ENCODE results near the gene MT1A.

DNA sequence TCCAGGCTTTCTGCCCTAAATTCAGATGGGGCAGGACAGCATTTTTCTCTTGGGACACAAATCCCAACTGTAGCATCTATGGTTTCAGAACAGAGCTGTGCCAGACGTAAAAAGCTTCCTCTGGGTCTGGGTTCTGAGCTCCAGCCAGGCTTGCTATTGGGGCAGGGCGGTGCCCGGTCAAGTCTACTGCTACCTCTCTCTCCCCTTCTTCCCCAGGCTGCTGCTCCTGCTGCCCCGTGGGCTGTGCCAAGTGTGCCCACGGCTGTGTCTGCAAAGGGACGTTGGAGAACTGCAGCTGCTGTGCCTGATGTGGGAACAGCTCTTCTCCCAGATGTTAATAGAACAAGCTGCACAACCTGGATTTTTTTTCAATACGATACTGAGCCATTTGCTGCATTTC, 4.9 kb upstream of the MT1A start:
- TF ChIP-seq, protein P1, sequence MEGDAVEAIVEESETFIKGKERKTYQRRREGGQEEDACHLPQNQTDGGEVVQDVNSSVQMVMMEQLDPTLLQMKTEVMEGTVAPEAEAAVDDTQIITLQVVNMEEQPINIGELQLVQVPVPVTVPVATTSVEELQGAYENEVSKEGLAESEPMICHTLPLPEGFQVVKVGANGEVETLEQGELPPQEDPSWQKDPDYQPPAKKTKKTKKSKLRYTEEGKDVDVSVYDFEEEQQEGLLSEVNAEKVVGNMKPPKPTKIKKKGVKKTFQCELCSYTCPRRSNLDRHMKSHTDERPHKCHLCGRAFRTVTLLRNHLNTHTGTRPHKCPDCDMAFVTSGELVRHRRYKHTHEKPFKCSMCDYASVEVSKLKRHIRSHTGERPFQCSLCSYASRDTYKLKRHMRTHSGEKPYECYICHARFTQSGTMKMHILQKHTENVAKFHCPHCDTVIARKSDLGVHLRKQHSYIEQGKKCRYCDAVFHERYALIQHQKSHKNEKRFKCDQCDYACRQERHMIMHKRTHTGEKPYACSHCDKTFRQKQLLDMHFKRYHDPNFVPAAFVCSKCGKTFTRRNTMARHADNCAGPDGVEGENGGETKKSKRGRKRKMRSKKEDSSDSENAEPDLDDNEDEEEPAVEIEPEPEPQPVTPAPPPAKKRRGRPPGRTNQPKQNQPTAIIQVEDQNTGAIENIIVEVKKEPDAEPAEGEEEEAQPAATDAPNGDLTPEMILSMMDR (IDR thresholded peaks at IDR 0.05), result no peak
- no peak for TF ChIP-seq POLR2A (IDR thresholded peaks at IDR 0.05)

Measured in breast epithelium (tissue), 3 donors.